ENCODE data around the gene TSPEAR.

TSPEAR gene

DNA sequence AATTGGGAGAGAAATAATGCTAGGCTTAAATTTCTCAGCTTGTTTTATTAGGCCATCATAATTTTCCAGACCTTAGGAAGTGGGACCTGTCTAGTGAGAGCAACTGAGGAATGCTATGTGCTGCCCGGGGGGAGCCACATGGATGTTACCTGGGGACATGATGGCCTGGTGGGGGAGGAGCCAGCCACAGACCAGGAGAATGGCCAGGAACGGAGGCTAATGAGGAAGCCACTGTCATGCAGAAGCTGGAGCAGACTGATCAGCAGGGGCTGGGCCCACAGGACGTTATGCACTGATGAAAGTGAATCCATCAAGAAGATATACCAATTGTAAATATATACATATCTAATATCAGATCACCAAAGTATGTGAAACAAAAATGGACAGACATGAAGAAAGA is 166.8 kb downstream of the TSPEAR start:
- DNase-seq (ENCODE audit: low spot score): peak; percentile 54
- no peak overlapping the region for H3K4me3 ChIP-seq
- H3K27ac ChIP-seq: no peak overlapping the region
- TF ChIP-seq, protein P1, sequence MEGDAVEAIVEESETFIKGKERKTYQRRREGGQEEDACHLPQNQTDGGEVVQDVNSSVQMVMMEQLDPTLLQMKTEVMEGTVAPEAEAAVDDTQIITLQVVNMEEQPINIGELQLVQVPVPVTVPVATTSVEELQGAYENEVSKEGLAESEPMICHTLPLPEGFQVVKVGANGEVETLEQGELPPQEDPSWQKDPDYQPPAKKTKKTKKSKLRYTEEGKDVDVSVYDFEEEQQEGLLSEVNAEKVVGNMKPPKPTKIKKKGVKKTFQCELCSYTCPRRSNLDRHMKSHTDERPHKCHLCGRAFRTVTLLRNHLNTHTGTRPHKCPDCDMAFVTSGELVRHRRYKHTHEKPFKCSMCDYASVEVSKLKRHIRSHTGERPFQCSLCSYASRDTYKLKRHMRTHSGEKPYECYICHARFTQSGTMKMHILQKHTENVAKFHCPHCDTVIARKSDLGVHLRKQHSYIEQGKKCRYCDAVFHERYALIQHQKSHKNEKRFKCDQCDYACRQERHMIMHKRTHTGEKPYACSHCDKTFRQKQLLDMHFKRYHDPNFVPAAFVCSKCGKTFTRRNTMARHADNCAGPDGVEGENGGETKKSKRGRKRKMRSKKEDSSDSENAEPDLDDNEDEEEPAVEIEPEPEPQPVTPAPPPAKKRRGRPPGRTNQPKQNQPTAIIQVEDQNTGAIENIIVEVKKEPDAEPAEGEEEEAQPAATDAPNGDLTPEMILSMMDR (IDR thresholded peaks at IDR 0.05): no peak

DNA sequence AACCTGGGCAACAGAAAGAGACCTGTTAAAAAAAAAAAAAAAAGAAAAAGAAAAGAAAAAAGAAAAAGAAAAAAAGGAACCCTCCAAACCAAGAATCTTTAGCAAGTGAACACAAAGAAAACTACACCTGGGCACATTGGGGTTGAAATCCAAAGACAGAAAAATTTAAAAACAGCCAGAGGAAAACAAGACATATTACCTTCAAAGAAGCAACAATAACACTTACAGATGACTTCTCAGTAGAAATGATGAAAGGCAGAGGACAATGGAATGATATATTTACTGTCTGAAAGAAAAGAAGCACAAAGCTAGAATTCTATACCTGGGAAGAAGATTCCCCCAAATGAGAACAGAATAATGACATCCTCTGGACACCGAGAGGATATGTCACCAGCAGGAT is 168.7 kb downstream of the TSPEAR start:
- DNase-seq (ENCODE audit: low spot score): no peak
- Histone ChIP-seq H3K4me3 (no peak overlapping the region), H3K27ac (no peak overlapping the region)
- TF ChIP-seq, protein P1 (IDR thresholded peaks at IDR 0.05): no peak

DNA sequence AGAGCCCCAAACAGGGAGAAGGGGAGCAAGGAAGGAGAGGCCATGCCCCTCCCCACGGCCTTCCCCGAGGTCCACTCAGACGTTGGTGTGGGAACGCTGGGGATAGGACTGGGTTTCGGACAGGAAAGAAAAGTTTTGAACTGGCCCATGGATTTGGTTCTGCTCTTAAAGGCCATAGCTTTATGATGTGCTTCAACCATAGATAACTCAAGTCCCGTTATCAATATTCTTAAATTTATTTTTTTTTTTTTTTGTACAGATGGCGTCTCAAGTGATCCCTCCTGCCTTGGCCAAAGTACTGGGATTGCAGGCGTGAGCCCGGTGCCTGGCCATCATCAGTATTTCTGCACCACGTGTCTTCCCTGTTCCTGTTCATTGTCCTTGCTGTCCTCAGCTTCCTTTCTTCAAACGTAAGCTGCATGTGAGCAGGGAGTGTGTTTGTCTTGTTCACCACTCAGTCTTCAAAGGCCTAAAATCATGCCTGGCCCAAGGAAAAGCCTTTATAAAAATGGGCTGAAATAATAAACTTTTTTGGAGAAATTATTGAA is 170.6 kb downstream of the TSPEAR start:
- Histone ChIP-seq H3K27ac (no peak overlapping the region), H3K4me3 (no peak overlapping the region)
- TF ChIP-seq, protein P1 (IDR thresholded peaks at IDR 0.05): no peak
- peak; percentile 29 for DNase-seq (ENCODE audit: low spot score)

DNA sequence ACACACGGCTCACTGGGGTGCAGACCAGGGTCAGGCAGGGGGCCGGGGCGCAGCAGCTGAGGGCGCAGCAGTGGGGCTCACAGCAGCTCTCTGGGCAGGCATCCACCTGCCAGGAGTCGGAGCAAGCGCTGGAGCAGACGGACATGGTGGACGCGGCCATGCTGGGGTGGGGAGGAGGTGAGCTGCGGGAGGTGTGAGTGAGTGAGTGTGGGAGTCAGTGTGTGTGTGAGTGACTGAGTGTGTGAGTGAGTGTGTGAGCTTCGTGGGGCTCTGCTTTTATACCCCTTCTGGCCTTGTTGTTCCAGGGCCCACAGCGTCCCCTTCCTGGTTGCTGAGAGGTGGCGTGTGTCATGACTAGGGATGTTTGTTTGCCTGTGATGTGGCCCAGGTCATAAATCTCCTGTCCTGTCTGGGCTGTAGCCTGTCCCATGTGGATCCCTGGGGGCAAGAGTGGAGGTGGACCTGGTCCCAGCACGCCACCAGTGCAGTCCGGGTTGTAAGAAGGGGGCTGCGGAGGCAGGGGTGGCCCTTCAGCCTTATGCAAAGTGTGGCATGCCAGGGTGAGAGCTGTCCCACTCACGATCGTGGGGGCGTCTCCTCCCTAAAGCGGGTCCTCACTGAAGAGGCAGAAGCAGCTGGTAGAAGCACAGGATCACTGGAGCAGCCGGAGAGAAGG is 171.2 kb downstream of the TSPEAR start, which contains the start of gene KRTAP10-1:
TSS of gene KRTAP10-1 (minus strand) at position 205 of the 676 bp plus-strand sequence. CDS start at position 160, 45 bp downstream.
- Histone ChIP-seq H3K4me3 (no peak within 1 kb of the TSS), H3K27ac (no peak within 1 kb of the TSS)
- TF ChIP-seq, protein P1 (IDR thresholded peaks at IDR 0.05): no peak
- DNase-seq (ENCODE audit: low spot score): peak; percentile 52

DNA sequence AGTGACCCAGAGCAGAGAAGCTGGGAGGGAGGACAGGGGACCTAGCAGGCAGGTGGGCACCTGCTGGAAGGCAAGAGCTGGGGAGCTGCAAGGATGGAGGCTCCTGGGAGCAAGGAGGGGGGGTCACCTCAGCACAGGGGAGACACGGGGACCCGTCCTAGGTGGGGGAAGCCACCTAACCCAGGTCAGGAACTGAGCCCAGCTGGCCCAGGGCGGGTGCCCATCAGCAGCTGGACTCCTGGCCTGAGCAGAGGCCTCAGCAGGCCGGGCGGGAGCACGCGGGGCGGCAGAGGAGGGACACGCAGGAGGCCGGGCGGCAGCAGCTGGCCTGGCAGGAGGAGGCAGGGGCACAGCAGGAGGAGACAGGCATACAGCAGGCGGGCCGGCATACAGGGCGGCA is 172.3 kb downstream of the TSPEAR start:
- TF ChIP-seq, protein P1 (IDR thresholded peaks at IDR 0.05): no peak
- DNase-seq (ENCODE audit: low spot score): peak; percentile 56

DNA sequence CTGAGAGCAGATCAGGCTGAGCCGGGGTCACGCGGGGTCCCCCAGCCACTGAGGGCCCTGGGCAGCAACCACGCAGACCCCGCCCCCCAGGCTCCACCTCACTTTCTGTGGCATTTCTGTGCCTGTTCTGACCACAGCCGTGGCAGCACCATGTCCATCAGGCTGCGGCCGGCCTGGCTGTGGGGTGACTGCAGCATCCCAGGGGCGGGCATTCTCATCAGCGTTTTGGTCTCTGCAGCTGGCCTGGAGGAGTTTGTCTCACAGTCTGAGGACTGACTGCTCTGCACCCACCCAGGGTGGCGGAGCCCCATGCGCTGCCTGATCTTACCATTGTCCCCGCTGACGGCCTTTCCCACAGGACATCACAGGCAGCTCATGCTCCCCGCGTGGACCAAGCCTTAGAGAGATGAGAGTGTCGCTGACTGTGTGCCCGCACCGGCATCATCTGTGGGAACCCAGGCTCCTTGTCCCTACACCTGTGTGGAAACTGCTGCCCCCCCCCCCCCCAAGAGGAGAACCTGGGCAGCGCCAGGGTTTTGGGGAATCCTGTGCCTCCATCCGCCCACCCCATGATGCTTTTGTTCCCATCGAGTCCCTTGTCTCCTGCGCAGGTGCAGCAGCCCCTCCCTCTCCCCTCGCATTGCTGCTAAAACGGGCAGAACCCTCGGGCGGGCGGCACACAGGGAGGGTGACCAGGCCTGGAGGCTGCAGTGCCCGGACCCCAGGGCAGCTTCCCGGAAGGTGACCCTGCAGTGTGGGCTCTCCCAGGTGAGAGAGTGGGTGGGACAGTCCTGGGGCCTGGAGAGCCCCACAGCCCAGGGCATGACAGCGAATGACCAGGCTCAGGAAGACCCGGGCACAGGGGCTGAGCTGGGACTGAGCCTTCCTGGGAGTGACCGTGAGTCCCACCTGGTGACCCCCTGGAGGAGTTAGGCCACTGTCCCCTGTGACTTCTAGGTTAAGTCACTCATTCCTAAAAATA is 173.2 kb downstream of the TSPEAR start:
- Histone ChIP-seq H3K4me3 (no peak overlapping the region), H3K27ac (no peak overlapping the region)
- TF ChIP-seq, protein P1 (IDR thresholded peaks at IDR 0.05): no peak
- peak; percentile 52 for DNase-seq (ENCODE audit: low spot score)

More for the DNA sequence above, 172.3 kb downstream of the TSPEAR start:
- Histone ChIP-seq H3K27ac (no peak overlapping the region), H3K4me3 (no peak overlapping the region)
